SK-N-SH (cell line): ENCODE data around the gene HTT.

Experiments used
- CHD2 ChIP-seq: fragments of 150-350 bp; IDR thresholded peaks from 2 replicates; pipeline ENCODE4 v1.6.1; 2018; ENCODE audit warnings: low read length; ENCODE audit not compliant: partially characterized antibody
- CTCF ChIP-seq: fragments of 200-600 bp; sonication (generic); IDR thresholded peaks from 2 replicates; pipeline ENCODE4 v1.6.1; 2017; ENCODE audit warnings: antibody characterized with exemption, mild to moderate bottlenecking, moderate library complexity
- GABPA ChIP-seq: IDR thresholded peaks from 2 replicates; pipeline ENCODE4 v1.4.0; 2012; ENCODE audit warnings: low read depth, mild to moderate bottlenecking
- REST ChIP-seq: IDR thresholded peaks from 2 replicates; pipeline ENCODE4 v1.6.1; 2012; ENCODE audit warnings: mild to moderate bottlenecking, low read depth, low read length, moderate library complexity
- RFX5 ChIP-seq: IDR thresholded peaks from 2 replicates; pipeline ENCODE4 v1.6.1; 2012; ENCODE audit warnings: mild to moderate bottlenecking, improper control_type of control experiment, low read length
- USF1 ChIP-seq: IDR thresholded peaks from 2 replicates; pipeline ENCODE4 v1.4.0; 2012; ENCODE audit warnings: low read depth, borderline replicate concordance
- YY1 ChIP-seq: IDR thresholded peaks from 2 replicates; pipeline ENCODE4 v1.4.0; 2012; ENCODE audit warnings: low read depth, mild to moderate bottlenecking

GRCh38 chr4:3251691-3252479, 177.4 kb downstream of the HTT start:
- TF ChIP-seq CTCF (no peak), YY1 (no peak), REST (no peak), CHD2 (no peak), USF1 (no peak), RFX5 (no peak), GABPA (no peak)
